ENCODE results near the gene STARD3. TPM values are rescaled to one million over a fixed set of nuclear protein-coding genes. Genes with fewer than 3 reads are reported as not detected.

STARD3 gene
- total and polyA plus RNA-seq, 10 donors, result 59.5 to 166 (median 100) TPM

- WGBS, 5 donors, result 1 to 2% (median 2%) methylated on average over 64 to 85 of the region's 85 CpGs
- intact Hi-C loops (cut with DNase I; ENCODE audit: low total_unique reads), result no loop called here
- Histone ChIP-seq H3K36me3 (peaks cover 0 to 11% (median 1%) of the 10 kb centered on the region in 6 donors), H3K27me3 (replicated peaks in 1 of 7) (peaks cover 4 to 78% (median 43%) of the 10 kb centered on the region in 7 donors), H3K4me1 (peaks cover 0 to 56% (median 23%) of the 10 kb centered on the region in 6 donors), H3K4me3 (peak within 1 kb of the TSS; percentile 13 to 72 (median 42)), H3K9me3 (no peaks in the 10 kb centered on the region), H3K27ac (peak within 1 kb of the TSS in 1 of 8 donors; percentile 7)
- DNase-seq, result peak; percentile 93
- TF ChIP-seq CTCF (IDR thresholded peaks at IDR 0.05 in 8 of 11, conservative IDR thresholded peaks at IDR 0.05 in 3 of 11) (peak; percentile 45 to 79 (median 65)), POLR2A (IDR thresholded peaks at IDR 0.05) (no peak), POLR2AphosphoS5 (IDR thresholded peaks at IDR 0.05) (peak; percentile 46 to 76 (median 47))
Measured at GRCh38 chr17:39667945-39668924, 31.3 kb downstream of the STARD3 start, which contains the start of gene PNMT. TSS of gene PNMT (plus strand) at chr17:39668453. CDS start at chr17:39668476, 23 bp downstream.

GRCh38 chr17:39669897-39670735 lies 33.2 kb downstream of the STARD3 start:
- no peaks in the 10 kb centered on the region for H3K9me3 ChIP-seq
- no peak overlapping the region for H3K4me3 ChIP-seq
- TF ChIP-seq POLR2AphosphoS5 (IDR thresholded peaks at IDR 0.05) (peak in 1 of 3 donors; percentile 53), CTCF (IDR thresholded peaks at IDR 0.05 in 8 of 11, conservative IDR thresholded peaks at IDR 0.05 in 3 of 11) (no peak)
- intact Hi-C loops (cut with DNase I; ENCODE audit: low total_unique reads), result no loop called here
- peaks cover 0 to 67% (median 32%) of the 10 kb centered on the region in 6 donors for H3K4me1 ChIP-seq
- no peak overlapping the region for H3K27ac ChIP-seq
- H3K27me3 ChIP-seq (replicated peaks in 1 of 7), result peaks cover 4 to 73% (median 43%) of the 10 kb centered on the region in 7 donors
- WGBS, 5 donors, result 87 to 96% (median 91%) methylated on average over 13 to 23 of the region's 23 CpGs
- DNase-seq, result no peak
- no peaks in the 10 kb centered on the region for H3K36me3 ChIP-seq

- TF ChIP-seq POLR2A (IDR thresholded peaks at IDR 0.05) (no peak), CTCF (IDR thresholded peaks at IDR 0.05 in 8 of 11, conservative IDR thresholded peaks at IDR 0.05 in 3 of 11) (no peak), POLR2AphosphoS5 (IDR thresholded peaks at IDR 0.05) (no peak)
- intact Hi-C loops (cut with DNase I; ENCODE audit: low total_unique reads), result no loop called here
- 49 to 70% (median 57%) methylated on average over 4 of the region's 4 CpGs for WGBS, 5 donors
- Histone ChIP-seq H3K27me3 (replicated peaks in 1 of 7) (peaks cover 4 to 67% (median 43%) of the 10 kb centered on the region in 7 donors), H3K4me1 (peaks cover 0 to 67% (median 38%) of the 10 kb centered on the region in 6 donors), H3K36me3 (no peaks in the 10 kb centered on the region), H3K4me3 (no peak overlapping the region), H3K27ac (no peak overlapping the region), H3K9me3 (no peaks in the 10 kb centered on the region)
- no peak for DNase-seq
Measured at GRCh38 chr17:39670746-39671145, 33.8 kb downstream of the STARD3 start.

Measured in spleen (tissue), 11 donors.